ENCODE results near the gene BPHL.
"Not testable (repeated sequence)": the region's sequence is repeated elsewhere in the genome, so short reads cannot be mapped to it uniquely, and the experiment has no call there.

BPHL gene

GRCh38 chr6:3183066-3183465 is 64.6 kb downstream of the BPHL start:
- Histone ChIP-seq H3K4me3 (IDR thresholded peaks at IDR 0.05; ENCODE audit: insufficient read depth, low read depth, low read length) (no peak overlapping the region), H2AFZ (ENCODE audit: low read depth) (no peak overlapping the region), H3K9ac (no peak overlapping the region), H3K27me3 (ENCODE audit: insufficient read depth, low read depth) (no peaks in the 10 kb centered on the region), H4K20me1 (ENCODE audit: insufficient read depth) (no peaks in the 10 kb centered on the region), H3K27ac (no peak overlapping the region), H3K79me2 (ENCODE audit: insufficient read depth, low read depth) (no peaks in the 10 kb centered on the region), H3K4me2 (no peak overlapping the region), H3K36me3 (ENCODE audit: insufficient read depth) (no peaks in the 10 kb centered on the region), H3K4me1 (ENCODE audit: low read depth, poor library complexity, severe bottlenecking) (no peaks in the 10 kb centered on the region)
- TF ChIP-seq CTCF (conservative IDR thresholded peaks at IDR 0.05; ENCODE audit: low read depth, low read length) = no peak

GRCh38 chr6:3186974-3187382 is 68.5 kb downstream of the BPHL start:
- no peaks in the 10 kb centered on the region; the same call in 1 of the 2 replicates for H3K27me3 ChIP-seq (ENCODE audit: insufficient read depth, low read depth)
- H4K20me1 ChIP-seq (ENCODE audit: insufficient read depth) = no peaks in the 10 kb centered on the region
- no peaks in the 10 kb centered on the region for H3K4me1 ChIP-seq (ENCODE audit: low read depth, poor library complexity, severe bottlenecking)
- H3K4me2 ChIP-seq = no peak overlapping the region
- no peak for TF ChIP-seq CTCF (conservative IDR thresholded peaks at IDR 0.05; ENCODE audit: low read depth, low read length)
- H2AFZ ChIP-seq (ENCODE audit: low read depth) = no peak overlapping the region
- no peaks in the 10 kb centered on the region for H3K79me2 ChIP-seq (ENCODE audit: insufficient read depth, low read depth)
- H3K4me3 ChIP-seq (IDR thresholded peaks at IDR 0.05; ENCODE audit: insufficient read depth, low read depth, low read length) = no peak overlapping the region
- H3K9ac ChIP-seq = no peak overlapping the region
- no peaks in the 10 kb centered on the region for H3K36me3 ChIP-seq (ENCODE audit: insufficient read depth)
- H3K27ac ChIP-seq = no peak overlapping the region

- H4K20me1 ChIP-seq (ENCODE audit: insufficient read depth) = no peaks in the 10 kb centered on the region
- H3K27ac ChIP-seq = no peak overlapping the region
- H3K27me3 ChIP-seq (ENCODE audit: insufficient read depth, low read depth) = no peaks in the 10 kb centered on the region; the same call in 1 of the 2 replicates
- H3K9ac ChIP-seq = no peak overlapping the region
- no peaks in the 10 kb centered on the region for H3K36me3 ChIP-seq (ENCODE audit: insufficient read depth)
- no peak overlapping the region for H3K4me2 ChIP-seq
- H3K79me2 ChIP-seq (ENCODE audit: insufficient read depth, low read depth) = no peaks in the 10 kb centered on the region
- no peaks in the 10 kb centered on the region for H3K4me1 ChIP-seq (ENCODE audit: low read depth, poor library complexity, severe bottlenecking)
- H2AFZ ChIP-seq (ENCODE audit: low read depth) = no peak overlapping the region
- H3K4me3 ChIP-seq (IDR thresholded peaks at IDR 0.05; ENCODE audit: insufficient read depth, low read depth, low read length) = no peak overlapping the region
- TF ChIP-seq CTCF (conservative IDR thresholded peaks at IDR 0.05; ENCODE audit: low read depth, low read length) = no peak
Observed at GRCh38 chr6:3188262-3188661, 69.8 kb downstream of the BPHL start.

GRCh38 chr6:3189192-3189591 is 70.7 kb downstream of the BPHL start:
- H3K4me3 ChIP-seq (IDR thresholded peaks at IDR 0.05; ENCODE audit: insufficient read depth, low read depth, low read length); H2AFZ ChIP-seq (ENCODE audit: low read depth); H3K36me3 ChIP-seq (ENCODE audit: insufficient read depth); H4K20me1 ChIP-seq (ENCODE audit: insufficient read depth); H3K27ac ChIP-seq; H3K4me1 ChIP-seq (ENCODE audit: low read depth, poor library complexity, severe bottlenecking); H3K9ac ChIP-seq; H3K79me2 ChIP-seq (ENCODE audit: insufficient read depth, low read depth); H3K27me3 ChIP-seq (ENCODE audit: insufficient read depth, low read depth); H3K4me2 ChIP-seq: not testable (repeated sequence)

GRCh38 chr6:3190056-3190455 is 71.5 kb downstream of the BPHL start:
- no peak for TF ChIP-seq CTCF (conservative IDR thresholded peaks at IDR 0.05; ENCODE audit: low read depth, low read length)
- no peaks in the 10 kb centered on the region for H3K36me3 ChIP-seq (ENCODE audit: insufficient read depth)

More at GRCh38 chr6:3190056-3190455, 71.5 kb downstream of the BPHL start:
- Histone ChIP-seq H3K4me3 (IDR thresholded peaks at IDR 0.05; ENCODE audit: insufficient read depth, low read depth, low read length) (no peak overlapping the region), H2AFZ (ENCODE audit: low read depth) (no peak overlapping the region), H3K79me2 (ENCODE audit: insufficient read depth, low read depth) (no peaks in the 10 kb centered on the region), H3K9ac (no peak overlapping the region), H3K27me3 (ENCODE audit: insufficient read depth, low read depth) (no peaks in the 10 kb centered on the region; the same call in 1 of the 2 replicates), H3K27ac (no peak overlapping the region), H3K4me2 (no peak overlapping the region), H4K20me1 (ENCODE audit: insufficient read depth) (no peaks in the 10 kb centered on the region), H3K4me1 (ENCODE audit: low read depth, poor library complexity, severe bottlenecking) (no peaks in the 10 kb centered on the region)
